ENCODE measurements around the gene ORM1. TPM values are rescaled to one million over a fixed set of nuclear protein-coding genes. Genes with fewer than 3 reads are reported as not detected.

Gene ORM1
- total and polyA plus RNA-seq, 10 donors, result 0.95 to 13.6 (median 2.7) TPM

DNA sequence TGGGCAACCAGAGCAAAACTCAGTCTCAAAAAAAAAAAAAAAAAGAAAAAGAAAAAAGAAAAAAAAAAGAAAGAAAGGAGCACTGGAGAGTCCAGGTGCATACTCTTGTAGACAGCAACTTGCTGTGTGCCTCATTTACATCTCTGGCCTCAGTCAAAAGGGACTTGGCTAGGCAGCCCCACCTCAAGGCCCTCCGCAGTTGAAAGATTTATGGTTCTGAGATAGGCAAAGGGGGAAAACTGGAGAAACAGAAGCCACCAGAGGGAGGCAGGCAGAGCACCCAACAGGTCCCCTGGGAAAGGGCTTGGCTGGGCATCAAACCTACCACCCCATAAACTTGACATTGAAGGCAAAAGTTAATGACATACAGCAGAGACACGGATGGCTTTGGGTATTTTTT is 12.8 kb downstream of the ORM1 start:
- intact Hi-C loops (cut with DNase I; ENCODE audit: low total_unique reads), result no loop called here
- Histone ChIP-seq H3K36me3 (peaks cover 3 to 66% (median 64%) of the 10 kb centered on the region in 6 donors), H3K27me3 (replicated peaks in 1 of 7) (no peaks in the 10 kb centered on the region), H3K4me3 (no peak overlapping the region), H3K27ac (no peak overlapping the region), H3K4me1 (peaks cover 0 to 31% (median 14%) of the 10 kb centered on the region in 6 donors), H3K9me3 (peaks cover 0 to 4% (median 0%) of the 10 kb centered on the region in 8 donors)
- WGBS, 5 donors, result 73 to 87% (median 86%) methylated on average over 2 of the region's 2 CpGs
- TF ChIP-seq, protein P1, sequence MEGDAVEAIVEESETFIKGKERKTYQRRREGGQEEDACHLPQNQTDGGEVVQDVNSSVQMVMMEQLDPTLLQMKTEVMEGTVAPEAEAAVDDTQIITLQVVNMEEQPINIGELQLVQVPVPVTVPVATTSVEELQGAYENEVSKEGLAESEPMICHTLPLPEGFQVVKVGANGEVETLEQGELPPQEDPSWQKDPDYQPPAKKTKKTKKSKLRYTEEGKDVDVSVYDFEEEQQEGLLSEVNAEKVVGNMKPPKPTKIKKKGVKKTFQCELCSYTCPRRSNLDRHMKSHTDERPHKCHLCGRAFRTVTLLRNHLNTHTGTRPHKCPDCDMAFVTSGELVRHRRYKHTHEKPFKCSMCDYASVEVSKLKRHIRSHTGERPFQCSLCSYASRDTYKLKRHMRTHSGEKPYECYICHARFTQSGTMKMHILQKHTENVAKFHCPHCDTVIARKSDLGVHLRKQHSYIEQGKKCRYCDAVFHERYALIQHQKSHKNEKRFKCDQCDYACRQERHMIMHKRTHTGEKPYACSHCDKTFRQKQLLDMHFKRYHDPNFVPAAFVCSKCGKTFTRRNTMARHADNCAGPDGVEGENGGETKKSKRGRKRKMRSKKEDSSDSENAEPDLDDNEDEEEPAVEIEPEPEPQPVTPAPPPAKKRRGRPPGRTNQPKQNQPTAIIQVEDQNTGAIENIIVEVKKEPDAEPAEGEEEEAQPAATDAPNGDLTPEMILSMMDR (IDR thresholded peaks at IDR 0.05 in 8 of 11, conservative IDR thresholded peaks at IDR 0.05 in 3 of 11), result no peak
- TF ChIP-seq POLR2A (IDR thresholded peaks at IDR 0.05), result no peak
- no peak for TF ChIP-seq POLR2AphosphoS5 (IDR thresholded peaks at IDR 0.05)
- no peak for DNase-seq

DNA sequence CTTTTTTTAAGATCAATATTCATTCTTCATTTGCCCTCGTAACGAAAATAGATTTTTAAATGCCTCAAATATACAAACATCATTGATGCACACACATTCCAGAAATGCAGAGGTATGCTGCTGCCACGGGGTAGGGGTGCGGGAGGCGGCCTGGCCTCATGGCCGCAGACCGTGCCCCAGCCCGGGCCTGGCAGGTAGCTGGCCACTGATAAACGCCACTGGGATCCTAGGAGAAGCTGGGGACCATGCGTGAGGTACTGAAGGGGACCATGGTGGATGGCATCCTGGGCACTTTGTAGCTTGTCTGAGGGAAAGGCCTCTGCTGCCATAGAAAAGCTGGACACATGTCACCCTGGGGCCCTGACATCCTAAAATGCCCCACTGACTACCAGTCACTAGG is 13.3 kb downstream of the ORM1 start:
- Histone ChIP-seq H3K27ac (no peak overlapping the region), H3K27me3 (replicated peaks in 1 of 7) (no peaks in the 10 kb centered on the region), H3K4me3 (no peak overlapping the region), H3K9me3 (peaks cover 0 to 4% (median 0%) of the 10 kb centered on the region in 8 donors), H3K4me1 (peaks cover 0 to 31% (median 16%) of the 10 kb centered on the region in 6 donors), H3K36me3 (peaks cover 3 to 70% (median 68%) of the 10 kb centered on the region in 6 donors)
- no peak for DNase-seq
- WGBS, 5 donors, result 79 to 85% (median 84%) methylated on average over 10 of the region's 10 CpGs
- intact Hi-C loops (cut with DNase I; ENCODE audit: low total_unique reads), result no loop called here
- TF ChIP-seq, protein P1 (IDR thresholded peaks at IDR 0.05 in 8 of 11, conservative IDR thresholded peaks at IDR 0.05 in 3 of 11), result no peak
- TF ChIP-seq POLR2AphosphoS5 (IDR thresholded peaks at IDR 0.05), result peak; percentile 36 to 84 (median 48)

DNA sequence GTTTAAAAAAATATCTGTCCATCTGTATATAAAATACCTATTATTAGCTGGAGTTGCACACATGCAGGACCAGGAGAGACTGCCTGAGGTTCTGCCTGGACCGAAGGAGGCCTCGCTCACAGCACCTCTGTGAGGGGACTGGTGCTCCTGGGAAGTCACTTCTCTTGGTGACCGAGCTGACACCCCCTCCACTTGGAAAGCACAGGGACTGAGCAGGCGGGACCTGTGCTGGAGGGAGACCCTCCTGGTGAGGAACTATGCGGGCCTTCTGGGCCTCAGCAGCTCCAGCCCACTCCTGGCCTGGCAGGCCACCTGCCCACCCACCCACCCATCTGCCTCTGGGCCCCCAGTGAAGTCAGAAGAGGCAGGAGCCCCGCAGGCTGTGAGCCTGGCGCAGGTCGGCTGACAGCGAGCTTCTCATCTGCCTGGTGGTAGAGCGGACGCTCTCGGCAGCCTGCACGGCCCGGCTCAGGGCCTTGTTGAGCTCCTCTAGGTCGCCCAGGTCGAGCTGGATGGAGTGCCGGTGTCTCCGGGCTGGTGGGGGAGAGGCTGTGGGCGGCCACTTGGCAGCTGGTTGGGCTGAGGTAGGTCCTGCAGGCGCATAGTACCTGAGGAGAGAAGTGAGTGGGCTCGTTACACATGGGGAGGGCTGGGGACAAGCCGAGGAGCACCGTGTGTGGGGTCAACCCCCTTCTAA is 13.9 kb downstream of the ORM1 start:
- Histone ChIP-seq H3K27ac (no peak overlapping the region), H3K9me3 (peaks cover 0 to 4% (median 0%) of the 10 kb centered on the region in 8 donors), H3K4me1 (peaks cover 0 to 35% (median 16%) of the 10 kb centered on the region in 6 donors), H3K36me3 (peaks cover 3 to 77% (median 75%) of the 10 kb centered on the region in 6 donors), H3K27me3 (replicated peaks in 1 of 7) (no peaks in the 10 kb centered on the region), H3K4me3 (no peak overlapping the region)
- intact Hi-C loops (cut with DNase I; ENCODE audit: low total_unique reads), result no loop called here
- no peak for DNase-seq
- peak; percentile 41 to 79 (median 46) for TF ChIP-seq POLR2AphosphoS5 (IDR thresholded peaks at IDR 0.05)
- TF ChIP-seq, protein P1 (IDR thresholded peaks at IDR 0.05 in 8 of 11, conservative IDR thresholded peaks at IDR 0.05 in 3 of 11), result no peak
- WGBS, 5 donors, result 92 to 95% (median 94%) methylated on average over 6 to 23 of the region's 23 CpGs

DNA sequence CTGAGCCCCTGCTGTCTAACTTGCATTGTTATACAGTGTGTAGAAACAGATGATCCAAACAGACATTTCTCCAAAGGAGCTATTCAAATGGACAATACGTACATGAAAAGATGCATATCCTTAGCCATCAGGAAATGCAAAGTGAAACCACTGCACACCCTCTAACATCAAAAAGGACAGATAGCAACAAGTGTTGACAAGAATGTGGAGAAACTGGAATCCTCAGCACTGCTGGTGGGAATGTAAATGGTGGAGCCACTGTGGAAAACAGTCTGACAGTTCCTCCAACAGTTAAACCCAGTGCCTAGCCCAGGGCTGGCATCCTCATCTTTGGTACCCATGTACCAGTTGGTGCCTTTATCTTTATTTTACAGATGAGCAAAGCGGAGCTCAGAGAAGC is 15.3 kb downstream of the ORM1 start:
- WGBS, 5 donors, result 83 to 95% (median 91%) methylated on average over 2 of the region's 2 CpGs

More for the DNA sequence above, 15.3 kb downstream of the ORM1 start:
- Histone ChIP-seq H3K9me3 (peaks cover 0 to 4% (median 0%) of the 10 kb centered on the region in 8 donors), H3K36me3 (peaks cover 3 to 91% (median 89%) of the 10 kb centered on the region in 6 donors), H3K27me3 (replicated peaks in 1 of 7) (no peaks in the 10 kb centered on the region), H3K4me3 (no peak overlapping the region), H3K4me1 (peaks cover 0 to 47% (median 16%) of the 10 kb centered on the region in 6 donors), H3K27ac (peak overlapping the region in 2 of 8 donors; percentile 74 to 76)
- intact Hi-C loops (cut with DNase I; ENCODE audit: low total_unique reads), result no loop called here
- no peak for DNase-seq
- peak in 1 of 3 donors; percentile 2 for TF ChIP-seq POLR2AphosphoS5 (IDR thresholded peaks at IDR 0.05)
- TF ChIP-seq, protein P1 (IDR thresholded peaks at IDR 0.05 in 8 of 11, conservative IDR thresholded peaks at IDR 0.05 in 3 of 11), result no peak
